ENCODE results near the gene NPIPB2. TPM values are rescaled to one million over a fixed set of nuclear protein-coding genes. Genes with fewer than 3 reads are reported as not detected.
"Not testable (repeated sequence)": the region's sequence is repeated elsewhere in the genome, so short reads cannot be mapped to it uniquely, and the experiment has no call there.

The NPIPB2 gene
- total RNA-seq, 4 donors from 2014 or later, result 1.4 to 5.9 (median 4.1) TPM

DNA sequence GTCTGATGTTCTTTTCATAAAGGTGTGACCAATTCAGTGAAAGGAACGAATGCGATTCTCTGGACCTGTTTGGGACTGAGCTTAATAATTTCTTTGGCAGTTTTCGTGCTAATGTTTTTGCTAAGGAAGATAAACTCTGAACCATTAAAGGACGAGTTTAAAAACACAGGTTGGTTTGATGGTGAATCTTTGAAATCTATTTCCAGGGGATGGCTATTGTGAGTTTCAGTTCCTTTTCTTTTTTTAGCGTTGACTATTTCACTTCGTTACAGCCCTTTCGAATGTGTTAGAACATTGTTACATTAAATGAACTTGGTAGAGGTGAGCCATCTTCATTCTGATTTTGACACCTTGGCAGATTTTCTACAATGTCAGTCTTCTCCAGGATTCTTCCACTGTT, 24.3 kb upstream of the NPIPB2 start:
- H3K4me1 ChIP-seq, result no peaks in the 10 kb centered on the region
- WGBS, 2 donors (ENCODE audit: low coverage in 1 of 2), result 77 to 82% methylated on average over 7 of the region's 7 CpGs
- peaks cover 13% of the 10 kb centered on the region for H3K27me3 ChIP-seq
- no peak overlapping the region for H3K27ac ChIP-seq
- no peaks in the 10 kb centered on the region for H3K36me3 ChIP-seq
- ATAC-seq, result no peak
- H3K4me3 ChIP-seq, result no peak overlapping the region
- TF ChIP-seq, protein P1, sequence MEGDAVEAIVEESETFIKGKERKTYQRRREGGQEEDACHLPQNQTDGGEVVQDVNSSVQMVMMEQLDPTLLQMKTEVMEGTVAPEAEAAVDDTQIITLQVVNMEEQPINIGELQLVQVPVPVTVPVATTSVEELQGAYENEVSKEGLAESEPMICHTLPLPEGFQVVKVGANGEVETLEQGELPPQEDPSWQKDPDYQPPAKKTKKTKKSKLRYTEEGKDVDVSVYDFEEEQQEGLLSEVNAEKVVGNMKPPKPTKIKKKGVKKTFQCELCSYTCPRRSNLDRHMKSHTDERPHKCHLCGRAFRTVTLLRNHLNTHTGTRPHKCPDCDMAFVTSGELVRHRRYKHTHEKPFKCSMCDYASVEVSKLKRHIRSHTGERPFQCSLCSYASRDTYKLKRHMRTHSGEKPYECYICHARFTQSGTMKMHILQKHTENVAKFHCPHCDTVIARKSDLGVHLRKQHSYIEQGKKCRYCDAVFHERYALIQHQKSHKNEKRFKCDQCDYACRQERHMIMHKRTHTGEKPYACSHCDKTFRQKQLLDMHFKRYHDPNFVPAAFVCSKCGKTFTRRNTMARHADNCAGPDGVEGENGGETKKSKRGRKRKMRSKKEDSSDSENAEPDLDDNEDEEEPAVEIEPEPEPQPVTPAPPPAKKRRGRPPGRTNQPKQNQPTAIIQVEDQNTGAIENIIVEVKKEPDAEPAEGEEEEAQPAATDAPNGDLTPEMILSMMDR (IDR thresholded peaks at IDR 0.05), result no peak
- TF ChIP-seq EP300 (IDR thresholded peaks at IDR 0.05) (no peak), POLR2A (IDR thresholded peaks at IDR 0.05) (no peak), POLR2AphosphoS5 (IDR thresholded peaks at IDR 0.05) (no peak)
- H3K9me3 ChIP-seq, result no peaks in the 10 kb centered on the region

DNA sequence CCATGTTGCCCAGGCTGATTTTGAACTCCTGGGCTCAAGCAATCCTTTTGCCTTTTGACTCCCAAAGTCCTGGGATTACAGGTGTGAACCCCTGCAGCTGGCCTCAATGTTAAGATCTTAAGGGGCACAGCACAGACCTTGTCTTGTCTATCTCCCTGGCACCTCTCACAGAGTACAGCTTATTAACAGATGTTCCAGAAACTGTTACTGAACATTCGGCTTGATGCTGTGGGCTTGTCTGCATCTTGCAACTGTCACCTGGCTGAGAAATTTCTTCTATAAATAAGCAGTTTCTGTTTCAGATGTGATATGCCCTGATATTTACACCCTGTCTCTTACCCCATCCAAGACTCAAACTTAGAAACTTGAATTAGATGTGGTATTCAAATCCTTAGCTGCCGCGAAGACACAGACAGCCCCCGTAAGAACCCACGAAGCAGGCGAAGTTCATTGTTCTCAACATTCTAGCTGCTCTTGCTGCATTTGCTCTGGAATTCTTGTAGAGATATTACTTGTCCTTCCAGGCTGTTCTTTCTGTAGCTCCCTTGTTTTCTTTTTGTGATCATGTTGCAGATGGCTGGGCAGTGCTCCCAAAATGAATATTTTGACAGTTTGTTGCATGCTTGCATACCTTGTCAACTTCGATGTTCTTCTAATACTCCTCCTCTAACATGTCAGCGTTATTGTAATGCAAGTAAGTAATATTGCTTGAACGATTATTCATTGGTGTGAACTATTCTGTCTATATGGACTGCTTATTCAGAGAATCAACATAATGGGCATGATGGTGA, 23.1 kb upstream of the NPIPB2 start, which contains the start of gene TNFRSF17:
TNFRSF17 (plus strand) TSS at position 450 of the 791 bp plus-strand sequence; CDS start at position 565, 115 bp downstream.
- Histone ChIP-seq H3K27ac (no peak within 1 kb of the TSS), H3K4me3 (no peak within 1 kb of the TSS), H3K36me3 (no peaks in the 10 kb centered on the region), H3K9me3 (no peaks in the 10 kb centered on the region), H3K27me3 (peaks cover 17% of the 10 kb centered on the region), H3K4me1 (no peaks in the 10 kb centered on the region)
- 50 to 70% methylated on average over 6 to 9 of the region's 9 CpGs for WGBS, 2 donors (ENCODE audit: low coverage in 1 of 2)
- no peak for TF ChIP-seq POLR2AphosphoS5 (IDR thresholded peaks at IDR 0.05)
- no peak for ATAC-seq

DNA sequence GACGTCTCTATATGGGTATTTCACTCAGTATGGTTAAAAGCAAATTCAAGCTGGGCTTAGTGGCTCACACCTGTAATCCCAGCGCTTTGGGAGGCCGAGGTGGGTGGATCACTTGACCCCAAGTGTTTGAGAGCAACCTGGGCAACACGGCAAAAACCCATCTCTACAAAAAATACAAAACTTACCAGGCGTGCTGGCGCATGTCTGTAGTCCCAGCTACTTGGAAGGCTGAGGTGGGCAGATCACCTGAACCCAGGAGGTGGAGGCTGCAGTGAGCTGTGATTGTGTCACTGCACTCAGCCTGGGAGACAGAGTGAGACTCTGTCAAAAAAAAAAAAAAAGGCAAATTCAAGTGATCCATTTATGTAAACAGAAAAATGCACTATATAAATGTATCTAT, 21.9 kb upstream of the NPIPB2 start:
- H3K27me3 ChIP-seq, result peaks cover 17% of the 10 kb centered on the region
- no peak for TF ChIP-seq POLR2AphosphoS5 (IDR thresholded peaks at IDR 0.05)
- no peak for TF ChIP-seq EP300 (IDR thresholded peaks at IDR 0.05)
- TF ChIP-seq, protein P1 (IDR thresholded peaks at IDR 0.05), result no peak
- no peak for TF ChIP-seq POLR2A (IDR thresholded peaks at IDR 0.05)
- no peaks in the 10 kb centered on the region for H3K9me3 ChIP-seq
- H3K4me1 ChIP-seq, result no peaks in the 10 kb centered on the region
- no peaks in the 10 kb centered on the region for H3K36me3 ChIP-seq
- no peak for ATAC-seq
- H3K27ac ChIP-seq, result no peak overlapping the region
- no peak overlapping the region for H3K4me3 ChIP-seq
- 85 to 90% methylated on average over 2 of the region's 6 CpGs for WGBS, 2 donors (ENCODE audit: low coverage in 1 of 2)

DNA sequence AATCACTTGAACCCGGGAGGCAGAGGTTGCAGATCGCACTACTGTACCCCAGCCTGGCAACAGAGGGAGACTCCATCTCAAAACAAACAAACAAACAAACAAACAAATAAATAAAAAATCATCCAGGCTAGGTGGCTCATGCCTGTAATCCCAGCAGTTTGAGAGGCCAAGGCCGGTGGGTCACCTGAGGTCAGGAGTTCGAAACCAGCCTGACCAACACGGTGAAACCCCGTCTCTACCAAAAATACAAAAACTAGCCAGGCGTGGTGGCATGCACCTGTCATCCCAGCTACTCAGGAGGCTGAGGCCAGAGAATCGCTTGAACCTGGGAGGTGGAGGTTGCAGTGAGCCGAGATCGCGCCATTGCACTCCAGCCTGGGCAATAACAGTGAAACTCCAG, 21.1 kb upstream of the NPIPB2 start:
- WGBS, 2 donors (ENCODE audit: low coverage in 1 of 2), result 89 to 100% methylated on average over 1 to 9 of the region's 11 CpGs
- H3K27me3 ChIP-seq, result peaks cover 17% of the 10 kb centered on the region
- H3K36me3 ChIP-seq, H3K9me3 ChIP-seq, ATAC-seq, H3K4me1 ChIP-seq, H3K27ac ChIP-seq, H3K4me3 ChIP-seq: not testable (repeated sequence)

DNA sequence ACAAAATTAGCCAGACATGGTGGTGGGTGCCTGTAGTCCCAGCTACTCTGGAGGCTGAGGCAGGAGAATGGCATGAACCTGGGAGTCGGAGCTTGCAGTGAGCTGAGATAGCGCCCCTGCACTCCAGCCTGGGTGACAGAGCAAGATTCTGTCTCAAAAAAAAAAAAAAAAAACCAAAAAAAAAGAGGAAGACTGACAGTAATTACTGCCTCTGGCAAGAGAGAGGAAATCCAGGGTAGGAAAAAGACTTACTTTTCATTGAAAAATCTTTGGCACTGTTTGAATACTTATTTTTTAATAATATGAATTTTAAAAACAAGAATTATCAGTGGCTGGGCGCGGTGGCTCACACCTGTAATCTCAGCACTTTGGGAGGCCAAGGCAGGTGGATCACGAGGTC, 20.6 kb upstream of the NPIPB2 start:
- not testable (repeated sequence) for H3K9me3 ChIP-seq, H3K4me3 ChIP-seq, ATAC-seq, H3K4me1 ChIP-seq, H3K36me3 ChIP-seq, H3K27ac ChIP-seq
- 85 to 92% methylated on average over 4 of the region's 5 CpGs for WGBS, 2 donors (ENCODE audit: low coverage in 1 of 2)
- peaks cover 13% of the 10 kb centered on the region for H3K27me3 ChIP-seq

DNA sequence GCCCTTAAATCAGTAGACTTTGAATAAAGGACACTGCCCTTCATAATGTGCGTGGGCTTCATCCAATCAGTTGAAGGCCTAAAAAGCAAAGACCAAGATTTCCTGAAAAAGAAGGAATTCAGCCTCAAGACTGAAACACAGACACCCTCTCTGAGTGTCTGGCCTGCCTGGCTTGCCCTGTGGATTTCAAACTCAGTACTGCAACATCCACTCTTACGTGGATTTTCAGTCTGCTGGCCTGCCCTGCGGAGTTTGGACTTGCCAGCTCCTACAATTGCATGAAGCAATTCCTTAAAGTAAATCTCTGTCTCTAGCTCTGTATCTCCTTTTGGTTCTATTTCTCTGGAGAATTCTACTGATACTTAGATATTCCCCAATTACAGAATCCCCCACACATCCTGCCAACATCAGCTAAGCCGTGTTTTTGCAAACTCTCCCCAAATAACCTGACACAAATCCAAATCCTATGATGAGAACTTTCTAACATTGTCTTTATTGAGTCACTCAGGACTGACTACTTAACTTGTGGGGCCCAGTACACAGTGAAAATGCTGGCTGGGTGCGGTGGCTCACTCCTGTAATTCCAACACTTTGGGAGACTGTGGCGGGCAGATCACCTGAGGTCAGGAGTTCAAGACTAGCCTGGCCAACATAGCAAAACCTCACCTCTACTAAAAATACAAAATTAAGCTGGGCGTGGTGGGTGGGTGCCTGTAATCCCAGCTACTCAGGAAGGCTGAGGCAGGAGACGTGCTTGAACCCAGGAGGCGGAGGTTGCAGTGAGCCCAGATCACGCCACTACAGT, 15.9 kb upstream of the NPIPB2 start:
- Histone ChIP-seq H3K36me3 (no peaks in the 10 kb centered on the region), H3K27ac (peak overlapping the region in 2 of 4 donors; percentile 34 to 64), H3K9me3 (no peaks in the 10 kb centered on the region), H3K27me3 (peaks cover 9% of the 10 kb centered on the region), H3K4me3 (no peak overlapping the region), H3K4me1 (no peaks in the 10 kb centered on the region)
- 63 to 76% methylated on average over 4 of the region's 10 CpGs for WGBS, 2 donors (ENCODE audit: low coverage in 1 of 2)
- peak; percentile 71 for ATAC-seq
- TF ChIP-seq POLR2AphosphoS5 (IDR thresholded peaks at IDR 0.05) (no peak), EP300 (IDR thresholded peaks at IDR 0.05) (no peak), POLR2A (IDR thresholded peaks at IDR 0.05) (no peak)
- TF ChIP-seq, protein P1 (IDR thresholded peaks at IDR 0.05), result no peak
